SH-SY5Y (cell line): ENCODE data around the gene HINT3.

Experiments
- GATA2 ChIP-seq: IDR thresholded peaks from 2 replicates; pipeline ENCODE4 v1.6.1; 2011; ENCODE audit warnings: mild to moderate bottlenecking, low read depth, low read length
- GATA3 ChIP-seq: IDR thresholded peaks from 2 replicates; pipeline ENCODE4 v1.6.1; 2011; ENCODE audit warnings: low read depth, mild to moderate bottlenecking, low read length, moderate library complexity

GRCh38 chr6:125943528-125944433, 12.8 kb upstream of the HINT3 start:
- TF ChIP-seq GATA2 (no peak), GATA3 (no peak)
